Lower leg skin (tissue), 4 donors: Measurements from ENCODE around the gene PYCR2. TPM values are rescaled to one million over a fixed set of nuclear protein-coding genes. Genes with fewer than 3 reads are reported as not detected.

Experiments
- DNase-seq, 2 donors: peaks; one replicate each; pipeline ENCODE4 v3.0.0-alpha.2; 2019; ENCODE audit warnings: low spot score in 2 of 2
- H3K4me3 ChIP-seq: fragments of 200-600 bp; sonication (generic); 2 replicates; pipeline ENCODE4 v1.5.1; 2017; ENCODE audit warnings: mild to moderate bottlenecking, low read depth; ENCODE audit not compliant: poor library complexity, severe bottlenecking
- POLR2A ChIP-seq, 2 donors: fragments of 450-650 bp; IDR thresholded peaks; one replicate each; pipeline ENCODE4 v1.6.1; 2016 to 2017; ENCODE audit warnings: antibody characterized with exemption in 2 of 2, mild to moderate bottlenecking in 1 of 2, moderate library complexity in 1 of 2
- WGBS, 2 donors: methylation state at CpG; one replicate each; pipeline ENCODE4 v1.1.5; 2018; 5-methylcytosine and 5-hydroxymethylcytosine counted together
- intact Hi-C: fragments of 100-400 bp; cut with DNase I; formaldehyde crosslinking; loops from one replicate; pipeline ENCODE4 v1.15.0; 2023; ENCODE audit warnings: low total_unique reads
- total RNA-seq, 4 donors: library from RNA; depleted of rRNA; stranded (reverse); fragments of >200 nt; gene quantifications; one replicate each; pipeline ENCODE4 v1.1.0, GENCODE V29; 2016
- TF ChIP-seq, protein P1 (sequence below), 3 donors: fragments of 450-650 bp; IDR thresholded peaks; one replicate each; pipeline ENCODE4 v1.5.1; 2016; ENCODE audit warnings: antibody characterized with exemption in 3 of 3, mild to moderate bottlenecking in 3 of 3, moderate library complexity in 2 of 3

Gene PYCR2
- total RNA-seq, 4 donors from 2014 or later: 35.4 to 43.1 (median 37.9) TPM

DNA sequence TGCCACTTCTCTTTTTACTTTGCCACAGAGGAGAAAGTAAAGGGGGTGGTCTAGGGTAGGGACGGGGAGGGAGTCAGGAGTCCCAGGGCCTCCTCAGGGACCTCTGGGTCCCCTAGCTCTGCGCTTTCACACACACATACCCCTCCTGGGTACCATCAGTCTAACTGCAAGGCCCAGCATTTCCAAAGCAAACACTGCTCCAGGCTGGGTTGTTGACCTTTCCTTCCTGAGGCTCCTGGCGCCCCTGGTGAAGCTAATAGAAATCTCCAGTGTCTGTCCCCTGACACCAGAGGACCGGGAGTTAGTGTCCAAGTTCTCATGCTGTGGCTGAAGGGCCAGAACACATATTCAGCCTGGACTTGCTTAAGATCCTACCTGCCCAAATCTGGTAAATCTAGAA is 45.8 kb downstream of the PYCR2 start:
- intact Hi-C loops: no loop called here
- no peak for DNase-seq
- H3K4me3 ChIP-seq: no peak overlapping the region
- TF ChIP-seq POLR2A (IDR thresholded peaks at IDR 0.05): no peak
- TF ChIP-seq, protein P1, sequence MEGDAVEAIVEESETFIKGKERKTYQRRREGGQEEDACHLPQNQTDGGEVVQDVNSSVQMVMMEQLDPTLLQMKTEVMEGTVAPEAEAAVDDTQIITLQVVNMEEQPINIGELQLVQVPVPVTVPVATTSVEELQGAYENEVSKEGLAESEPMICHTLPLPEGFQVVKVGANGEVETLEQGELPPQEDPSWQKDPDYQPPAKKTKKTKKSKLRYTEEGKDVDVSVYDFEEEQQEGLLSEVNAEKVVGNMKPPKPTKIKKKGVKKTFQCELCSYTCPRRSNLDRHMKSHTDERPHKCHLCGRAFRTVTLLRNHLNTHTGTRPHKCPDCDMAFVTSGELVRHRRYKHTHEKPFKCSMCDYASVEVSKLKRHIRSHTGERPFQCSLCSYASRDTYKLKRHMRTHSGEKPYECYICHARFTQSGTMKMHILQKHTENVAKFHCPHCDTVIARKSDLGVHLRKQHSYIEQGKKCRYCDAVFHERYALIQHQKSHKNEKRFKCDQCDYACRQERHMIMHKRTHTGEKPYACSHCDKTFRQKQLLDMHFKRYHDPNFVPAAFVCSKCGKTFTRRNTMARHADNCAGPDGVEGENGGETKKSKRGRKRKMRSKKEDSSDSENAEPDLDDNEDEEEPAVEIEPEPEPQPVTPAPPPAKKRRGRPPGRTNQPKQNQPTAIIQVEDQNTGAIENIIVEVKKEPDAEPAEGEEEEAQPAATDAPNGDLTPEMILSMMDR (IDR thresholded peaks at IDR 0.05): no peak
- 71 to 82% methylated on average over 4 of the region's 4 CpGs for WGBS, 2 donors

DNA sequence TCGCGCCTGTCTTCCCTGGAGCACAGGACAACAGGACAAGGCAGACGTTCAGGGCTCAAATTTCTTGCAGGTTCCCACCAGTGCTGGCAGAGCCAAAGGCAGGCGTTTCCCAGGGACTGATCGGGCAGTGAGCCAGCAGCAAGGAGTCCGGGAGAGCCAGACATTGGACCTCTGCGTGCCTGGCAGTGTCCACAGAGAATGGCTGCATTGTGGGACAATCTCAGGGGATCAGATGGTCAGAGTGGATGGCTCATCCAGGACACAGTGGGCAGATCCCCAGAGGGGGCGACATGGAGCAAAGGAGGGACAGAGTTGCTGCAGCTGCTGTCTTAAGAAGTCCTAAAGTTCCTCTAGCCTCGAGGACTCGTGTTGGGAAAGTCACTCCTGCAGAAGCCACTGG is 46.5 kb downstream of the PYCR2 start:
- WGBS, 2 donors: 36 to 56% methylated on average over 7 to 10 of the region's 10 CpGs
- no peak overlapping the region for H3K4me3 ChIP-seq

DNA sequence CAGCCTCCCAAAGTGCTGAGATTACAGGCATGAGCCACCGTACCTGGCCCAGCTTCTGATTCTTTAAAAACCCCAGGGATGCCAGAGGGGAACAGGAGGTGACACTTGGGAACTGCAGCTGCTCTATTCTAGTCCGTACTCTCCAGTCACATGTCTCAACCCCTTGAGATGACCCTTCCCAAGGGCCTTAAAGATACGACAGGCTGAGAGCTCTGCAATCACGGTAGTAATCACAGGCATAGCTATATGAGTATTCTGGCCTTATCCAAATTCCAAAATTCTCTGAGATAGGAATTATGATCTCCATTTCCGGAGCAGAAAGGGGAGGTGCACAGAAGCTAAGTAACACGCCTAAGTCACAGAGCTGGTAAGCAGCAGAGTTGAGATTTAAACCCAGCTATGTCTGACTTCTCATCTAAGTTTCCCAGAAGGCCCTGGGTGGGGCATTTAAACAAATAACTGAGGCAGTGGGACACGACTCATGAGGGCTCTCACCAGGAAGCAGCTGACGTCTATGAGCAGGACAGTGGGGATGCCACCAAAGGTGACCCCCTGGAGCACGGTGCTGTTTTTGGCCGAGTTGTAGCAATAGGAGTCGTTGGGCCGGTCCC is 47.0 kb downstream of the PYCR2 start:
- WGBS, 2 donors: 79% methylated on average over 12 of the region's 12 CpGs
- no peak overlapping the region for H3K4me3 ChIP-seq

More for the DNA sequence above, 46.5 kb downstream of the PYCR2 start:
- peak; percentile 60 to 90 for DNase-seq
- TF ChIP-seq POLR2A (IDR thresholded peaks at IDR 0.05): no peak
- TF ChIP-seq, protein P1 (IDR thresholded peaks at IDR 0.05): no peak
- intact Hi-C loops: no loop called here

DNA sequence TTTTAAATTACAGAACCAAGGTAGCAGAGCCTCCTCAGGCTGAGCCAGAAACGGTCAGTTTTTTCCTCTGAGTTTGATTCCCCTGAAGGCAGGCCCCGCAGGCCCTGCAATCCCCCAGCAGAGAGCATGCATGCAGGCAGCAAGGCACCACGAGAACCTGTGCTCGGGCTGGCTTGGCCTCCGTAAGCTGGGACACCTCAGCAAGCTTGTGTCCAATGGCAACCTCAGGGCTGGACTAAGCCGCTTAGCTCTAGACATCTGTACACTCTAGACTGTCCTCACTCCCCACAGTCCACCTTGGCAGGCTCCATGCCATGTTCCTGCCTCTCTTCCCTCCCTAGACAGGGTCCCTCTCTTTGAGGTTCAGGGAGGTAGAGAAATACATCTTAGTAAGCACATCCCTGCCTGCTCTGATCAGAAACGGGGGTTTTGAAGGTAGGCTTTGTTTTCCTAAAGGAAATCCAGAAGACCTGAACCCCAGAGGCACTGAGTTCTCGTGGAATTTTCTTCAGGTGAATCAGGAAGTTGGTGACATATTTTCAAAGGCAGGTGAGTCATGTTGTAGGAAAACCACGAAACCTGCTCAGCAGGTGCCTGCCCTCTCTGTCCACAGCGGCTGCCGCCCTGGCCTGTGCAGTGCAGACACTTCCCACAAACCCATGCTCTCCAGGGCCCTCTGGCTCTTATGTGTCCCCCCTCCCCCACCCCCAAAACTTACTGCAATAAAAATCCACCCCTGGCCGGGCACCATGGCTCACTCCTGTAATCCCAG is 48.8 kb downstream of the PYCR2 start:
- 67 to 69% methylated on average over 9 to 12 of the region's 12 CpGs for WGBS, 2 donors
- no peak for DNase-seq
- TF ChIP-seq, protein P1 (IDR thresholded peaks at IDR 0.05): no peak
- no peak for TF ChIP-seq POLR2A (IDR thresholded peaks at IDR 0.05)
- intact Hi-C loops: no loop called here
- H3K4me3 ChIP-seq: no peak overlapping the region

More for the DNA sequence above, 47.0 kb downstream of the PYCR2 start:
- no peak for DNase-seq
- TF ChIP-seq, protein P1 (IDR thresholded peaks at IDR 0.05): no peak
- TF ChIP-seq POLR2A (IDR thresholded peaks at IDR 0.05): no peak
- intact Hi-C loops: no loop called here

DNA sequence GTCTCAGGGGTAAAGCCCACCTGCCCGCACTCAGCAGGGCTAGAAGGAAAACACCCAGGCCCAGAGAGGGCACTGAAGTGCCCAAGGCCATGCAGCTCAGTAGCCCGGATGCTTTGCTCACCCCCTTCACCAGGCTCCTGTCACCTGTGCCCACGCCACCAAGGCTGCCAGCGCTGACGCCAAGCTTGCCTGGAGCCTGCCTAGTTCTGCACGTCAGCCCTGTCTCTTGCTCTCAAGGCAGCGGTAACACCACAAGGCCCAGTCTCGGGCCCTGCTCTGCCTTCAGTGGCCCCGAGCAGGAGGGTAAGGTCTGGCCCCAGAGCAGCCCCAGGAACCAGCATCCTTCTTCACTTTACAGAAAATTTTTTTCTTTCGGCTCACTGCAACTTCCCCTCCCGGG is 49.6 kb downstream of the PYCR2 start:
- intact Hi-C loops: no loop called here
- TF ChIP-seq POLR2A (IDR thresholded peaks at IDR 0.05): no peak
- TF ChIP-seq, protein P1 (IDR thresholded peaks at IDR 0.05): no peak
- no peak for DNase-seq
- H3K4me3 ChIP-seq: no peak overlapping the region
- 93 to 97% methylated on average over 11 of the region's 11 CpGs for WGBS, 2 donors
